ENCODE results near the gene TAB2. TPM values are rescaled to one million over a fixed set of nuclear protein-coding genes. Genes with fewer than 3 reads are reported as not detected.

Gene TAB2
- total RNA-seq, 1 experiment from 2014 or later = 56.2 TPM

GRCh38 chr6:149445095-149445466 is 127.6 kb downstream of the TAB2 start:
- TF ChIP-seq CTCF (conservative IDR thresholded peaks at IDR 0.05) = no peak
- H4K20me1 ChIP-seq (ENCODE audit: control insufficient read depth, insufficient read depth, insufficient read length) = no peaks in the 10 kb centered on the region
- no CpG with 5 or more reads among the region's 6 CpGs for WGBS (ENCODE audit: extremely low coverage, insufficient read length, low lambda C conversion rate)
- H3K23ac ChIP-seq (ENCODE audit: insufficient read length, low read depth, low read length) = no peak overlapping the region
- peaks cover 4% of the 10 kb centered on the region; the same call in 1 of the 2 replicates for H3K27me3 ChIP-seq (ENCODE audit: insufficient read depth, low read length)
- H2BK12ac ChIP-seq (ENCODE audit: insufficient read length, low read depth, low read length) = no peak overlapping the region
- Mint-ChIP-seq H3K27ac (no peak overlapping the region), H3K27me3 (ENCODE audit: low read depth) (peaks cover 19% of the 10 kb centered on the region), H3K4me3 (no peak overlapping the region), H3K4me1 (peaks cover 0 to 5% of the 10 kb centered on the region in 2 experiments; a peak in 1 of 4 replicates), H3K36me3 (ENCODE audit: insufficient read depth in 1 of 3, low read depth in 3 of 3) (no peaks in the 10 kb centered on the region), H3K9me3 (peaks cover 0 to 3% of the 10 kb centered on the region in 2 experiments; a peak in 3 of 5 replicates)
- no peak overlapping the region for H2BK15ac ChIP-seq (ENCODE audit: low read depth, low read length)
- no peak overlapping the region for H3K18ac ChIP-seq (ENCODE audit: insufficient read length, low read depth, low read length)
- no peak overlapping the region for H3K4ac ChIP-seq (ENCODE audit: low read depth, low read length)
- no peaks in the 10 kb centered on the region for H3K79me2 ChIP-seq (ENCODE audit: insufficient read depth, low read length)
- no peaks in the 10 kb centered on the region for H3K9me3 ChIP-seq (ENCODE audit: control insufficient read depth, low read depth, low read length)
- H3K56ac ChIP-seq (ENCODE audit: insufficient read length, low read depth, low read length) = no peak overlapping the region
- H3T11ph ChIP-seq (ENCODE audit: low read length) = no peak overlapping the region
- no peaks in the 10 kb centered on the region for H3K79me1 ChIP-seq (ENCODE audit: insufficient read depth, low read depth, low read length, poor library complexity, severe bottlenecking)
- no peaks in the 10 kb centered on the region for H3K23me2 ChIP-seq (ENCODE audit: insufficient read length, low read depth, low read length, poor library complexity, severe bottlenecking)
- H3K9ac ChIP-seq (ENCODE audit: extremely low read depth, insufficient read length, low read length) = no peak overlapping the region
- no peak overlapping the region for H4K8ac ChIP-seq (replicated peaks; ENCODE audit: insufficient read length, low read depth, low read length)
- H4K91ac ChIP-seq (ENCODE audit: insufficient read length, low read depth, low read length) = no peak overlapping the region
- no peak overlapping the region for H2AFZ ChIP-seq (ENCODE audit: low read length)
- no peak overlapping the region for H3K4me2 ChIP-seq (ENCODE audit: insufficient read depth, insufficient read length, low read length)
- no peak overlapping the region for H2BK20ac ChIP-seq (ENCODE audit: low read depth, low read length, poor library complexity, severe bottlenecking)
- no peak overlapping the region for H2BK5ac ChIP-seq (ENCODE audit: insufficient read length, low read length)
- DNase-seq = no peak
- H3K14ac ChIP-seq (ENCODE audit: insufficient read depth, low read length) = no peak overlapping the region
- H2AK5ac ChIP-seq (ENCODE audit: insufficient read length, low read length) = no peak overlapping the region
- no peaks in the 10 kb centered on the region for H3K4me1 ChIP-seq (ENCODE audit: insufficient read depth, low read length)
- H4K5ac ChIP-seq (ENCODE audit: insufficient read length, low read depth, low read length) = no peak overlapping the region
- no peak overlapping the region for H3K27ac ChIP-seq (ENCODE audit: insufficient read length, low read depth, low read length)
- H2BK120ac ChIP-seq (ENCODE audit: low read depth, low read length, poor library complexity, severe bottlenecking) = no peak overlapping the region
